ENCODE measurements around the gene TOMM70. TPM values are rescaled to one million over a fixed set of nuclear protein-coding genes. Genes with fewer than 3 reads are reported as not detected.

The TOMM70 gene
- total and polyA plus RNA-seq, 2 of the 4 experiments (the other 2 are of a cell fraction): 24.6 to 35.1 TPM

DNA sequence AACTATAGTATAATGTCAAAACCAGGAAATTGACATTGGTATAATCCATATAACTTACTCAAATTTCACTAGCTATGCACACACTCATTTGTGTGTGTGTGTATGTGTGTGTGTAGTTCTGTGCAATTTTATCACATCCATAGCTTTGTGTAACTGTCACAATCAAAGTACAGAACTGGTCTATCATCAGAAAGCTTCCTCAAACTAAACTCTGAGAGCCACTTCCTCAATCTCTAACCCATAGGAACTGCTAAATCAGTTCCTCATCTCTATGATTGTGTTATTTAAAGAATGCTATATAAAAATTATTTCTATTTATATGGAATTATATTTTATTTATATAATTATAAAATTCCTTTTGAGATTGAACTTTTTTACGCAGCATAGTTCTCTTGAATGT lies 18.5 kb upstream of the TOMM70 start:
- Histone ChIP-seq H4K8ac (ENCODE audit: low read depth in 2 of 2, low read length in 2 of 2) (no peak overlapping the region), H2BK5ac (ENCODE audit: low read depth, low read length, poor library complexity, severe bottlenecking) (no peak overlapping the region), H2BK20ac (ENCODE audit: low read depth, low read length) (no peak overlapping the region), H3K9ac (ENCODE audit: low read depth, low read length) (no peak overlapping the region), H2AK9ac (replicated peaks; ENCODE audit: low read depth, low read length, poor library complexity) (no peak overlapping the region), H3K18ac (ENCODE audit: low read depth, low read length) (no peak overlapping the region), H3K14ac (replicated peaks; ENCODE audit: low read depth, low read length) (no peak overlapping the region), H3K4me2 (ENCODE audit: low read depth, low read length) (no peak overlapping the region), H3K9me3 (ENCODE audit: control insufficient read depth, insufficient read depth, low read length) (no peaks in the 10 kb centered on the region), H3K4me3 (ENCODE audit: insufficient read depth, low read depth, low read length) (no peak overlapping the region), H3K27ac (ENCODE audit: insufficient read depth, low read length) (no peak overlapping the region), H3K27me3 (ENCODE audit: control insufficient read depth, insufficient read depth, low read length) (no peaks in the 10 kb centered on the region), H2BK120ac (ENCODE audit: low read depth, low read length) (no peak overlapping the region), H3K4ac (ENCODE audit: low read depth, low read length) (no peak overlapping the region), H2AFZ (replicated peaks; ENCODE audit: low read length, poor library complexity) (no peak overlapping the region), H3K36me3 (ENCODE audit: control insufficient read depth, insufficient read depth, low read length) (no peaks in the 10 kb centered on the region), H4K5ac (ENCODE audit: low read depth, low read length) (no peak overlapping the region), H2BK15ac (ENCODE audit: low read depth, low read length) (no peak overlapping the region), H2AK5ac (ENCODE audit: low read depth, low read length) (no peak overlapping the region), H3K9me1 (ENCODE audit: insufficient read depth, low read length) (no peaks in the 10 kb centered on the region), H3K56ac (ENCODE audit: extremely low read depth, insufficient read depth, low read length) (no peak overlapping the region), H3K23ac (ENCODE audit: low read depth, low read length) (no peak overlapping the region), H4K20me1 (ENCODE audit: insufficient read depth, low read length) (no peaks in the 10 kb centered on the region), H3K4me1 (ENCODE audit: control insufficient read depth, insufficient read depth, low read length) (no peaks in the 10 kb centered on the region), H4K91ac (ENCODE audit: insufficient read depth, low read depth, low read length) (no peak overlapping the region), H3K79me1 (ENCODE audit: low read depth in 1 of 2, low read length in 2 of 2) (no peaks in the 10 kb centered on the region)
- CTCF ChIA-PET: no interaction called here
- dilution Hi-C loops (cut with HindIII; ENCODE audit: low sequenced_read_pairs, unreplicated experiment) (no loop called here), in situ Hi-C loops (cut with MboI; ENCODE audit: low sequenced_read_pairs) (no loop called here), intact Hi-C loops (cut with micrococcal nuclease) (no loop called here)
- TF ChIP-seq SMC3 (IDR thresholded peaks at IDR 0.05; ENCODE audit: low read depth, low read length): no peak
- TF ChIP-seq RFX5 (IDR thresholded peaks at IDR 0.05; ENCODE audit: low read depth, low read length): no peak
- no peak for TF ChIP-seq POLR2A (IDR thresholded peaks at IDR 0.05; ENCODE audit: low read depth, low read length)
- TF ChIP-seq NFE2L2 (IDR thresholded peaks at IDR 0.05; ENCODE audit: low read depth, low read length): no peak
- TF ChIP-seq MAZ (IDR thresholded peaks at IDR 0.05; ENCODE audit: borderline replicate concordance, low read depth, low read length): no peak
- no peak for TF ChIP-seq CHD1 (IDR thresholded peaks at IDR 0.05; ENCODE audit: low read depth, low read length)
- TF ChIP-seq, protein P1, sequence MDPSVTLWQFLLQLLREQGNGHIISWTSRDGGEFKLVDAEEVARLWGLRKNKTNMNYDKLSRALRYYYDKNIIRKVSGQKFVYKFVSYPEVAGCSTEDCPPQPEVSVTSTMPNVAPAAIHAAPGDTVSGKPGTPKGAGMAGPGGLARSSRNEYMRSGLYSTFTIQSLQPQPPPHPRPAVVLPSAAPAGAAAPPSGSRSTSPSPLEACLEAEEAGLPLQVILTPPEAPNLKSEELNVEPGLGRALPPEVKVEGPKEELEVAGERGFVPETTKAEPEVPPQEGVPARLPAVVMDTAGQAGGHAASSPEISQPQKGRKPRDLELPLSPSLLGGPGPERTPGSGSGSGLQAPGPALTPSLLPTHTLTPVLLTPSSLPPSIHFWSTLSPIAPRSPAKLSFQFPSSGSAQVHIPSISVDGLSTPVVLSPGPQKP (IDR thresholded peaks at IDR 0.05; ENCODE audit: borderline replicate concordance, low read depth, low read length): no peak
- TF ChIP-seq USF2 (IDR thresholded peaks at IDR 0.05; ENCODE audit: low read depth, low read length): no peak
- TF ChIP-seq RCOR1 (IDR thresholded peaks at IDR 0.05; ENCODE audit: insufficient replicate concordance, low read length): no peak
- TF ChIP-seq MXI1 (IDR thresholded peaks at IDR 0.05; ENCODE audit: borderline replicate concordance, low read depth, low read length): no peak
- no peak for TF ChIP-seq MAFK (IDR thresholded peaks at IDR 0.05; ENCODE audit: low read depth, low read length)
- ATAC-seq (ENCODE audit: low read depth) (no peak), DNase-seq (no peak)
- no CpG with 5 or more reads among the region's 1 CpG for WGBS, 2 experiments (ENCODE audit: extremely low coverage in 2 of 2, insufficient read length in 1 of 2)
- no TSS peak for BruUV-seq (replicated peaks)
- POLR2A ChIA-PET (ENCODE audit: unreplicated experiment): no interaction called here

Data from IMR-90 (cell line).